Measurements from ENCODE around the gene CFB. TPM values are rescaled to one million over a fixed set of nuclear protein-coding genes. Genes with fewer than 3 reads are reported as not detected.

Gene CFB
- total and polyA plus RNA-seq, 2 of the 13 experiments (the other 11 are each of a cell fraction or from before 2014, with no cell fraction given) = 171 to 513 TPM

GRCh38 chr6:31927242-31927862 is 18.5 kb upstream of the CFB start, which contains the start of gene C2 (continued):
- TF ChIP-seq ZFP36L1 (CRISPR knock-in tag; IDR thresholded peaks at IDR 0.05) (no peak), SIX4 (CRISPR knock-in tag; IDR thresholded peaks at IDR 0.05) (peak; percentile 74), ATF4 (CRISPR knock-in tag; IDR thresholded peaks at IDR 0.05) (peak in 1 of 2 experiments; percentile 86; a peak in 2 of 4 replicates), NR2F2 (IDR thresholded peaks at IDR 0.05; ENCODE audit: borderline replicate concordance, low read depth) (no peak; the same call in 1 of the 2 replicates), SMAD1 (CRISPR knock-in tag; IDR thresholded peaks at IDR 0.05; ENCODE audit: borderline replicate concordance, low read depth) (no peak), RFX3 (CRISPR knock-in tag; IDR thresholded peaks at IDR 0.05) (peak; percentile 23; the same call in 1 of the 2 replicates), SMARCE1 (IDR thresholded peaks at IDR 0.05; ENCODE audit: borderline replicate concordance) (no peak), ZNF740 (CRISPR knock-in tag; IDR thresholded peaks at IDR 0.05) (peak; percentile 82; the same call in 1 of the 2 replicates), ZNF576 (CRISPR knock-in tag; IDR thresholded peaks at IDR 0.05) (no peak), MXD3 (CRISPR knock-in tag; IDR thresholded peaks at IDR 0.05) (peak; percentile 45; the same call in 1 of the 2 replicates), DNMT1 (CRISPR knock-in tag; IDR thresholded peaks at IDR 0.05) (0 out of 2 replicates have a peak, but pooled peaks have one; percentile 76), HNF4G (IDR thresholded peaks at IDR 0.05; ENCODE audit: borderline replicate concordance, low read depth, low read length) (peak; percentile 97), HNF4G (CRISPR knock-in tag; IDR thresholded peaks at IDR 0.05; ENCODE audit: borderline replicate concordance, low read depth) (peak; percentile 83; the same call in 1 of the 2 replicates), MAX (IDR thresholded peaks at IDR 0.05) (peak; percentile 97), NCOA1 (CRISPR knock-in tag; IDR thresholded peaks at IDR 0.05) (no peak), ZNF780A (CRISPR knock-in tag; IDR thresholded peaks at IDR 0.05) (peak; percentile 85; the same call in 1 of the 2 replicates), NR3C1 (CRISPR knock-in tag; IDR thresholded peaks at IDR 0.05) (no peak), ZMAT3 (CRISPR knock-in tag; conservative IDR thresholded peaks at IDR 0.05) (no peak), PATZ1 (CRISPR knock-in tag; IDR thresholded peaks at IDR 0.05) (peak; percentile 97)
- TF ChIP-seq, protein P1, sequence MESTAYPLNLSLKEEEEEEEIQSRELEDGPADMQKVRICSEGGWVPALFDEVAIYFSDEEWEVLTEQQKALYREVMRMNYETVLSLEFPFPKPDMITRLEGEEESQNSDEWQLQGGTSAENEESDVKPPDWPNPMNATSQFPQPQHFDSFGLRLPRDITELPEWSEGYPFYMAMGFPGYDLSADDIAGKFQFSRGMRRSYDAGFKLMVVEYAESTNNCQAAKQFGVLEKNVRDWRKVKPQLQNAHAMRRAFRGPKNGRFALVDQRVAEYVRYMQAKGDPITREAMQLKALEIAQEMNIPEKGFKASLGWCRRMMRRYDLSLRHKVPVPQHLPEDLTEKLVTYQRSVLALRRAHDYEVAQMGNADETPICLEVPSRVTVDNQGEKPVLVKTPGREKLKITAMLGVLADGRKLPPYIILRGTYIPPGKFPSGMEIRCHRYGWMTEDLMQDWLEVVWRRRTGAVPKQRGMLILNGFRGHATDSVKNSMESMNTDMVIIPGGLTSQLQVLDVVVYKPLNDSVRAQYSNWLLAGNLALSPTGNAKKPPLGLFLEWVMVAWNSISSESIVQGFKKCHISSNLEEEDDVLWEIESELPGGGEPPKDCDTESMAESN (CRISPR knock-in tag; conservative IDR thresholded peaks at IDR 0.05) = peak; percentile 85
- TF ChIP-seq, protein P2, sequence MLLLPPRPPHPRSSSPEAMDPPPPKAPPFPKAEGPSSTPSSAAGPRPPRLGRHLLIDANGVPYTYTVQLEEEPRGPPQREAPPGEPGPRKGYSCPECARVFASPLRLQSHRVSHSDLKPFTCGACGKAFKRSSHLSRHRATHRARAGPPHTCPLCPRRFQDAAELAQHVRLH (CRISPR knock-in tag; IDR thresholded peaks at IDR 0.05; ENCODE audit: borderline replicate concordance, low read depth) = peak; percentile 88; the same call in 1 of the 2 replicates
